Measurements from ENCODE around the gene IL22.
A peak's percentile ranks its signal among the peaks of the same experiment; 100 is the strongest.

IL22 gene, protein sequence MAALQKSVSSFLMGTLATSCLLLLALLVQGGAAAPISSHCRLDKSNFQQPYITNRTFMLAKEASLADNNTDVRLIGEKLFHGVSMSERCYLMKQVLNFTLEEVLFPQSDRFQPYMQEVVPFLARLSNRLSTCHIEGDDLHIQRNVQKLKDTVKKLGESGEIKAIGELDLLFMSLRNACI

DNA sequence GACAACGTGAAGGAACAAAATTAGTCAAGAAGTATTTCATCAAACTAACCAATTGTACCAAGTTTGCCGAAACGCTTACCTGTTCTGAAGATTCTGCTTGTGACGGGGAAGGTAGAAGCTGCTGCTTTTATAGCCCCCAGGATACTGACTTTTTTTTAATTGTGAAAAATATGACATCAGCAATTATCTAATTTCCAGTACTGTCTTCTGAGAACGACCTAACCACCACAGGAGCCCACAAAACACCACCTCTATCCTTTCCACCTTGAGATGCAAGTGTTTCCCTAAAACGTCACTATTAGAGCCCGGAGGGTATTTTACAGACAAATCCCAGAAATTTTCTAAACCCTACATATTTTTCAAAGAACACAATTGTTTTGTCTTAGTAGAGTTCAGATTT, at the start of gene IL22:
IL22 (minus strand) TSS at position 101 of the 400 bp plus-strand sequence. CDS start 156 bp downstream, outside the sequence.
- no peak for TF ChIP-seq CTCF (IDR thresholded peaks at IDR 0.05)
- Mint-ChIP-seq H3K4me1 (peaks cover 19% of the 10 kb centered on the region), H3K36me3 (ENCODE audit: low read depth) (no peaks in the 10 kb centered on the region), H3K9me3 (peaks cover 3% of the 10 kb centered on the region), H3K27ac (no peak within 1 kb of the TSS), H3K4me3 (no peak within 1 kb of the TSS), H3K27me3 (ENCODE audit: low read depth, poor library complexity) (peaks cover 3% of the 10 kb centered on the region)
- DNase-seq, result no peak

DNA sequence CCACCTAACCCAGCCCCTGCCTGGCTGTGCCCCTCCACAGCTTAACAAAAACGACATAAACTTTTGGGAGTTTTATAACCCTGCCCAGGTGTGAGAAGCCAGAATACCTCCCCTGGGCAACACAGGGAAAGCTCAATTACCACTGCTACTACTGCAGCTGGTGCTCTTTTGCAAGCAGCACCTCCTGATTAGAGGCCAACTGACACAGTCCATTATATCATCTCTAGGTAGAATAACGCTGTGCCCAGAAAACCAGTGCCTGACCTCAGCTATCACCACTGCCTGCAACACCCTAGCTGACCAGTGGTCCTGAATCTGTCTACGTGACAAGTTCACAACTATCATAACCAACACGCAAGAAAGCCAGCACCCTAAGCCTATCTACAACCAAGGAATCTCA, 44.5 kb upstream of the IL22 start:
- DNase-seq, result no peak
- H3K27ac Mint-ChIP-seq, result peak overlapping the region; percentile 64
- H3K36me3 Mint-ChIP-seq (ENCODE audit: low read depth), result peaks cover 62% of the 10 kb centered on the region
- H3K4me3 Mint-ChIP-seq, result no peak overlapping the region
- no peak for TF ChIP-seq CTCF (IDR thresholded peaks at IDR 0.05)
- H3K9me3 Mint-ChIP-seq, result peaks cover 26% of the 10 kb centered on the region
- no peaks in the 10 kb centered on the region for H3K27me3 Mint-ChIP-seq (ENCODE audit: low read depth, poor library complexity)
- H3K4me1 Mint-ChIP-seq, result no peaks in the 10 kb centered on the region

DNA sequence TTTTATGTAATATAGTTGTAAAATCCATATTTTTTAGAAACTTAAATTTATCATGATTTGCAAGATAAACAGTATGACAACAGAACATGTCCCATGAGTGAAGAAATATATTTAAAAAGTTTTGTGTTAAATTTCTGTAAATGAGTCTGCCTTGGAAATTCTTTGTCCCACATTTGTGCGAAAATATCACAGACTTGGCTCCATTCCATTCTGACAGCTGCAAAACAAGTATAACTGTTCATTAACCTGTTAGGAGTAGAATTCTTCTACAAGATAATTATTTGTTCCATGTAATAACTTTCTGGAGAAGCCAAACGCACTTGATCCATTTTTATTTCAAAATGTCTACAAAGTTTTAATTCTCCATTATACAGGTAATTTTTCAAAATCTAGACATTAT, 40.8 kb upstream of the IL22 start:
- H3K36me3 Mint-ChIP-seq (ENCODE audit: low read depth), result peaks cover 26% of the 10 kb centered on the region
- H3K27ac Mint-ChIP-seq, result no peak overlapping the region
- no peak for TF ChIP-seq CTCF (IDR thresholded peaks at IDR 0.05)
- H3K4me3 Mint-ChIP-seq, result no peak overlapping the region
- no peaks in the 10 kb centered on the region for H3K27me3 Mint-ChIP-seq (ENCODE audit: low read depth, poor library complexity)
- H3K9me3 Mint-ChIP-seq, result peaks cover 8% of the 10 kb centered on the region
- no peaks in the 10 kb centered on the region for H3K4me1 Mint-ChIP-seq
- no peak for DNase-seq

DNA sequence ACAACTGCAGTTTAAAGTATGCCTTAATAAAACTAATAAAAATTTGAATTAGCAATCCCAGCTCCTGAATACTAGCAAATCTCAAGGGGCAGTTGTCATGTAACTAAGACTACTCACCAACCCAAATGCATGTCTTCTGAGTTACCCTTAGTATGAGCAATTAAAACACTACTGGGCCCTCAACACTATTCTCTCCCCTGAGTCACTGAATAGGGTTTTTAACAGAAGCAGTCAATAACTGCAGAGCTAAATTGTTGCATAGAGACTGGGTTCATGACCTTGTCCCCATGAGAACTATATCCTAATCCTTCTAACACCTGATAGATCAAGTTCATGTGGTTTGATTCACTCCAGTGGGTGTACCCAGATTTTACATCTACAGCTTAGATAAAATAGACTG, 39.9 kb upstream of the IL22 start:
- H3K4me3 Mint-ChIP-seq, result no peak overlapping the region
- no peak for DNase-seq
- no peak overlapping the region for H3K27ac Mint-ChIP-seq
- H3K36me3 Mint-ChIP-seq (ENCODE audit: low read depth), result peaks cover 17% of the 10 kb centered on the region
- H3K4me1 Mint-ChIP-seq, result no peaks in the 10 kb centered on the region
- TF ChIP-seq CTCF (IDR thresholded peaks at IDR 0.05), result no peak
- H3K27me3 Mint-ChIP-seq (ENCODE audit: low read depth, poor library complexity), result no peaks in the 10 kb centered on the region
- no peaks in the 10 kb centered on the region for H3K9me3 Mint-ChIP-seq

DNA sequence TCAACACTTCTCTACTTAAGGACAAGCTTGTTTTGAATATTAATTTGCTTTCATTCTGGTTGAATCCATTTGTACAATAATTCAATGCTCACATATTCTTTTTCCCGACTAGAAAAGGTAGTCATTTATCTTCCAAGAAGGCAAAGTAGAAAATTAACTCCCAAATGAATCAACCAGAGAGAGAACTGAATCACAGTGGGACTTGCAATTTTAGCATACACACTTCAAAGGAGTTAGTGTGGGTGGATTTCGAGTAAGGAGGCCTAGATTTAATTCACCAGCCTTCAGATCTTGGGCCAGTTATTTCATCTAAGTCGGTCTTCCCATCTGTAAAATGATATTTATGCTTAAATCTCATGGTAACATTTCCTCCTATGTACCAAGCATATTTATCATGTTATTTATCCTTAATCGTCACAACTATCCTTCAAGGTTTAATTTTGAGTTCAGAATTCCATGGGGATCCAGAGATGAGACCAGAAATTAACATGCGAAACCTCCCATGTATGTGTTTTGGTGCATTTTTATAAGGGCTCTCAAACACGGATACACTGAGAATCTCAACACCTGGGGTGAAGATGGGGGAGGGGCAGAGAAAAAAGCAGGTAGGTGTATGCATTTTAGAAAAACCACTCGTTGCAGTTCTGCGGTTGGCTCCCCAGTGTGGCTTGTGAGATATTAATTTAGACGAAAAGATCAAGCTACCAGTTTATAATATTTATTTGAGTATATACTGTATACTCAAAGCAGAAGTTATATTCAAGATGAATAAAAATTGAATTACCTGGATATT, 38.9 kb upstream of the IL22 start:
- Mint-ChIP-seq H3K36me3 (ENCODE audit: low read depth) (peaks cover 11% of the 10 kb centered on the region), H3K4me1 (no peaks in the 10 kb centered on the region), H3K9me3 (no peaks in the 10 kb centered on the region), H3K4me3 (no peak overlapping the region), H3K27me3 (ENCODE audit: low read depth, poor library complexity) (no peaks in the 10 kb centered on the region), H3K27ac (no peak overlapping the region)
- no peak for TF ChIP-seq CTCF (IDR thresholded peaks at IDR 0.05)
- no peak for DNase-seq

Measured in nephron progenitor cell (in vitro differentiated cells).